HepG2 (cell line): ENCODE results near the gene P2RY6. TPM values are rescaled to one million over a fixed set of nuclear protein-coding genes. Genes with fewer than 3 reads are reported as not detected.

Experiments
- ATAD3A ChIP-seq: sonication (generic); formaldehyde crosslinking; IDR thresholded peaks from 2 replicates; pipeline ENCODE4 v1.4.0; 2020; ENCODE audit warnings: missing genetic modification reagents
- ELF3 ChIP-seq: IDR thresholded peaks from 2 replicates; pipeline ENCODE4 v1.6.1; 2016; ENCODE audit warnings: missing genetic modification reagents, missing compliant biosample characterization
- ELF4 ChIP-seq: sonication (generic); formaldehyde crosslinking; IDR thresholded peaks from 2 replicates; pipeline ENCODE4 v1.5.0; 2020; ENCODE audit warnings: missing genetic modification reagents, mild to moderate bottlenecking, moderate library complexity, borderline replicate concordance
- EP300 ChIP-seq, 3 experiments: sonication (generic) in 1 of 3; formaldehyde crosslinking in 1 of 3; IDR thresholded peaks; 2 replicates each; pipeline versions ENCODE4 v1.5.1 to v1.6.1; 2011 to 2020; ENCODE audit warnings: low read depth in 2 of 3, low read length in 2 of 3, borderline replicate concordance in 1 of 3, improper control_type of control experiment in 1 of 3, mild to moderate bottlenecking in 1 of 3, missing genetic modification reagents in 1 of 3, moderate library complexity in 1 of 3
- FLYWCH1 ChIP-seq: sonication (generic); formaldehyde crosslinking; IDR thresholded peaks from 2 replicates; pipeline ENCODE4 v1.8.1; 2023; ENCODE audit warnings: mild to moderate bottlenecking, missing genetic modification reagents
- FOXC1 ChIP-seq: sonication (generic); formaldehyde crosslinking; IDR thresholded peaks from 2 replicates; pipeline ENCODE4 v1.8.0; 2022; ENCODE audit warnings: mild to moderate bottlenecking, missing genetic modification reagents, borderline replicate concordance
- HMG20A ChIP-seq: IDR thresholded peaks from 2 replicates; pipeline ENCODE4 v1.6.1; 2016; ENCODE audit warnings: borderline replicate concordance
- HNRNPK ChIP-seq: fragments of 200-400 bp; formaldehyde crosslinking; IDR thresholded peaks from 2 replicates; pipeline ENCODE4 v1.6.1; 2018; ENCODE audit warnings: low read length, low read depth, moderate library complexity, mild to moderate bottlenecking; ENCODE audit not compliant: poor library complexity, severe bottlenecking
- KDM6A ChIP-seq: IDR thresholded peaks from 2 replicates; pipeline ENCODE4 v1.6.1; 2016; ENCODE audit warnings: low read depth
- NR2F1 ChIP-seq, 2 experiments: fragments of 450-650 bp in 1 of 2; formaldehyde crosslinking in 1 of 2; IDR thresholded peaks; 2 replicates each; pipeline versions ENCODE4 v1.5.0 to v1.6.1; 2016 to 2020; ENCODE audit warnings: mild to moderate bottlenecking in 1 of 2, missing compliant biosample characterization in 1 of 2, missing genetic modification reagents in 1 of 2, moderate library complexity in 1 of 2
- PHF8 ChIP-seq: sonication (generic); formaldehyde crosslinking; IDR thresholded peaks from 2 replicates; pipeline ENCODE4 v1.5.0; 2020; ENCODE audit warnings: missing genetic modification reagents
- SP1 ChIP-seq, 2 experiments: fragments of 450-650 bp in 1 of 2; sonication (generic) in 1 of 2; formaldehyde crosslinking in 1 of 2; IDR thresholded peaks; 2 replicates each; pipeline versions ENCODE4 v1.4.0 to v1.6.1; 2016 to 2020; ENCODE audit warnings: missing genetic modification reagents in 1 of 2
- SRSF1 ChIP-seq: fragments of 200-400 bp; formaldehyde crosslinking; optimal IDR thresholded peaks from 2 replicates; pipeline ENCODE3; 2017; ENCODE audit warnings: mild to moderate bottlenecking, low read depth, low read length, moderate library complexity
- TERF1 ChIP-seq: sonication (generic); formaldehyde crosslinking; IDR thresholded peaks from 2 replicates; pipeline ENCODE4 v1.8.0; 2022; ENCODE audit warnings: mild to moderate bottlenecking, missing genetic modification reagents, moderate library complexity
- ZNF101 ChIP-seq: sonication (generic); formaldehyde crosslinking; IDR thresholded peaks from 2 replicates; pipeline ENCODE4 v1.4.0; 2020; ENCODE audit warnings: mild to moderate bottlenecking, low read depth, missing genetic modification reagents, borderline replicate concordance
- ZNF138 ChIP-seq: sonication (generic); formaldehyde crosslinking; IDR thresholded peaks from 2 replicates; pipeline ENCODE4 v1.5.0; 2020; ENCODE audit warnings: mild to moderate bottlenecking, low read depth, missing genetic modification reagents
- ZNF326 ChIP-seq: sonication (generic); formaldehyde crosslinking; IDR thresholded peaks from 2 replicates; pipeline ENCODE4 v1.4.0; 2020; ENCODE audit warnings: missing genetic modification reagents, borderline replicate concordance
- ZNF383 ChIP-seq: sonication (generic); formaldehyde crosslinking; IDR thresholded peaks from 2 replicates; pipeline ENCODE4 v1.4.0; 2020; ENCODE audit warnings: missing genetic modification reagents, mild to moderate bottlenecking, borderline replicate concordance
- ZNF607 ChIP-seq: sonication (generic); formaldehyde crosslinking; IDR thresholded peaks from 2 replicates; pipeline ENCODE4 v1.5.1; 2020; ENCODE audit warnings: missing genetic modification reagents, mild to moderate bottlenecking, borderline replicate concordance
- ZNF703 ChIP-seq: sonication (generic); formaldehyde crosslinking; IDR thresholded peaks from 2 replicates; pipeline ENCODE4 v1.5.1; 2020; ENCODE audit warnings: missing genetic modification reagents, mild to moderate bottlenecking, moderate library complexity, borderline replicate concordance
- polyA plus RNA-seq, 8 experiments: library from polyadenylated mRNA; depleted of rRNA in 3 of 8; stranded (reverse) in 7 of 8; unstranded in 1 of 8; fragments of >200 nt; fragmentation: Illumina TruSeq in 4 of 8; extraction: Trizol in 4 of 8; gene quantifications; 2 replicates each; pipeline versions ENCODE4 v1.2.1 to v1.2.3, GENCODE V29; 2011 to 2016; ENCODE audit warnings: low read depth in 4 of 8, missing spikeins in 1 of 8, mixed read lengths in 1 of 8; ENCODE audit not compliant: insufficient read depth in 1 of 8
- total RNA-seq, 5 experiments: library from RNA; depleted of rRNA; stranded (reverse); fragments of >200 nt; fragmentation: Illumina TruSeq; extraction: Trizol; gene quantifications; 2 replicates each; pipeline ENCODE4 v1.2.3, GENCODE V29; 2016; ENCODE audit warnings: low read depth in 1 of 5
- TF ChIP-seq, protein P1 (sequence below): IDR thresholded peaks from 2 replicates; pipeline ENCODE4 v1.6.1; 2016; ENCODE audit warnings: low read depth, missing genetic modification reagents, missing compliant biosample characterization

Gene P2RY6
- total and polyA plus RNA-seq, 2 of the 13 experiments (the other 11 are each of a cell fraction or from before 2014, with no cell fraction given), result 0.09 to 0.29 TPM

DNA sequence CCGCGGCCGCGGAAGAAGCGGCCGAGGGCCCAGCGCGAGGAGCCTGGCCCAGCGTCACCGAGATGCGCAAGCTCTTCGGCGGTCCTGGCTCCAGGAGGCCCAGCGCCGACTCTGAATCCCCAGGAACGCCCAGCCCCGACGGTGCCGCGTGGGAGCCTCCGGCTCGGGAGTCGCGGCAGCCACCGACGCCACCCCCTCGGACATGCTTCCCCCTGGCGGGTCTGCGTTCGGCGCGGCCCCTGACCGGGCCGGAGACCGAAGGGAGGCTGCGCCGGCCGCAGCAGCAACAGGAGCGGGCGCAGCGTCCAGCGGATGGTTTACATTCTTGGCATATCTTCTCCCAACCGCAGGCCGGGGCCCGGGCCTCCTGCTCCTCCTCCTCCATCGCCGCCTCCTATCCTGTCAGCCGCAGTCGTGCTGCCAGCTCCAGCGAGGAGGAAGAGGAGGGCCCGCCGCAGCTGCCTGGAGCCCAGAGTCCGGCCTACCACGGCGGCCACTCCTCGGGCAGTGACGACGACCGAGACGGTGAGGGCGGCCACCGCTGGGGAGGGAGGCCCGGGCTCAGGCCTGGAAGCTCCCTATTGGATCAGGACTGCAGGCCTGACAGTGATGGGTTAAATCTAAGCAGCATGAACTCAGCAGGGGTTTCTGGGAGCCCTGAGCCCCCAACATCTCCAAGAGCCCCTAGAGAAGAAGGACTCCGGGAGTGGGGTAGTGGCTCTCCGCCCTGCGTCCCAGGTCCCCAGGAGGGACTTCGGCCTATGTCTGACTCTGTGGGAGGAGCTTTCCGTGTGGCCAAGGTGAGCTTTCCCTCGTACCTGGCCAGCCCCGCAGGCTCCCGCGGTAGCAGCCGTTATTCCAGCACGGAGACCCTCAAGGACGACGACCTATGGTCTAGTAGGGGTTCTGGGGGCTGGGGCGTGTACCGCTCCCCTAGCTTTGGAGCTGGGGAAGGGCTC, 37.1 kb downstream of the P2RY6 start (continued):
- TF ChIP-seq, protein P1, sequence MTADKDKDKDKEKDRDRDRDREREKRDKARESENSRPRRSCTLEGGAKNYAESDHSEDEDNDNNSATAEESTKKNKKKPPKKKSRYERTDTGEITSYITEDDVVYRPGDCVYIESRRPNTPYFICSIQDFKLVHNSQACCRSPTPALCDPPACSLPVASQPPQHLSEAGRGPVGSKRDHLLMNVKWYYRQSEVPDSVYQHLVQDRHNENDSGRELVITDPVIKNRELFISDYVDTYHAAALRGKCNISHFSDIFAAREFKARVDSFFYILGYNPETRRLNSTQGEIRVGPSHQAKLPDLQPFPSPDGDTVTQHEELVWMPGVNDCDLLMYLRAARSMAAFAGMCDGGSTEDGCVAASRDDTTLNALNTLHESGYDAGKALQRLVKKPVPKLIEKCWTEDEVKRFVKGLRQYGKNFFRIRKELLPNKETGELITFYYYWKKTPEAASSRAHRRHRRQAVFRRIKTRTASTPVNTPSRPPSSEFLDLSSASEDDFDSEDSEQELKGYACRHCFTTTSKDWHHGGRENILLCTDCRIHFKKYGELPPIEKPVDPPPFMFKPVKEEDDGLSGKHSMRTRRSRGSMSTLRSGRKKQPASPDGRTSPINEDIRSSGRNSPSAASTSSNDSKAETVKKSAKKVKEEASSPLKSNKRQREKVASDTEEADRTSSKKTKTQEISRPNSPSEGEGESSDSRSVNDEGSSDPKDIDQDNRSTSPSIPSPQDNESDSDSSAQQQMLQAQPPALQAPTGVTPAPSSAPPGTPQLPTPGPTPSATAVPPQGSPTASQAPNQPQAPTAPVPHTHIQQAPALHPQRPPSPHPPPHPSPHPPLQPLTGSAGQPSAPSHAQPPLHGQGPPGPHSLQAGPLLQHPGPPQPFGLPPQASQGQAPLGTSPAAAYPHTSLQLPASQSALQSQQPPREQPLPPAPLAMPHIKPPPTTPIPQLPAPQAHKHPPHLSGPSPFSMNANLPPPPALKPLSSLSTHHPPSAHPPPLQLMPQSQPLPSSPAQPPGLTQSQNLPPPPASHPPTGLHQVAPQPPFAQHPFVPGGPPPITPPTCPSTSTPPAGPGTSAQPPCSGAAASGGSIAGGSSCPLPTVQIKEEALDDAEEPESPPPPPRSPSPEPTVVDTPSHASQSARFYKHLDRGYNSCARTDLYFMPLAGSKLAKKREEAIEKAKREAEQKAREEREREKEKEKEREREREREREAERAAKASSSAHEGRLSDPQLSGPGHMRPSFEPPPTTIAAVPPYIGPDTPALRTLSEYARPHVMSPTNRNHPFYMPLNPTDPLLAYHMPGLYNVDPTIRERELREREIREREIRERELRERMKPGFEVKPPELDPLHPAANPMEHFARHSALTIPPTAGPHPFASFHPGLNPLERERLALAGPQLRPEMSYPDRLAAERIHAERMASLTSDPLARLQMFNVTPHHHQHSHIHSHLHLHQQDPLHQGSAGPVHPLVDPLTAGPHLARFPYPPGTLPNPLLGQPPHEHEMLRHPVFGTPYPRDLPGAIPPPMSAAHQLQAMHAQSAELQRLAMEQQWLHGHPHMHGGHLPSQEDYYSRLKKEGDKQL (CRISPR knock-in tag), result no peak
- TF ChIP-seq HMG20A, result 0 out of 2 replicates have a peak, but pooled peaks have one; percentile 11
- peak; percentile 55 to 63; a peak in 2 of 4 replicates for TF ChIP-seq EP300 (IDR thresholded peaks at IDR 0.05; ENCODE audit: low read depth in 2 of 2, low read length in 2 of 2)
- TF ChIP-seq EP300 (CRISPR knock-in tag; IDR thresholded peaks at IDR 0.05; ENCODE audit: borderline replicate concordance), result peak; percentile 78
- no peak for TF ChIP-seq ZNF383 (CRISPR knock-in tag)
- no peak for TF ChIP-seq ATAD3A
- TF ChIP-seq HNRNPK, result peak; percentile 36
- peak; percentile 87 for TF ChIP-seq ELF3 (CRISPR knock-in tag)
- TF ChIP-seq FOXC1 (CRISPR knock-in tag), result no peak; the same call in 1 of the 2 replicates
- no peak for TF ChIP-seq SP1 (IDR thresholded peaks at IDR 0.05)
- no peak for TF ChIP-seq SP1 (CRISPR knock-in tag; IDR thresholded peaks at IDR 0.05)
- no peak for TF ChIP-seq FLYWCH1 (CRISPR knock-in tag)
- TF ChIP-seq TERF1 (CRISPR knock-in tag), result no peak
- TF ChIP-seq ZNF326 (CRISPR knock-in tag), result no peak
- no peak for TF ChIP-seq ELF4 (CRISPR knock-in tag)
- TF ChIP-seq SRSF1, result no peak
- peak; percentile 52; the same call in 1 of the 2 replicates for TF ChIP-seq KDM6A (CRISPR knock-in tag)
- TF ChIP-seq ZNF138 (CRISPR knock-in tag), result no peak
- TF ChIP-seq ZNF101 (CRISPR knock-in tag), result no peak
- TF ChIP-seq NR2F1 (CRISPR knock-in tag; IDR thresholded peaks at IDR 0.05), result no peak
- no peak for TF ChIP-seq ZNF703 (CRISPR knock-in tag)
- no peak for TF ChIP-seq ZNF607
- peak; percentile 77; the same call in 1 of the 2 replicates for TF ChIP-seq PHF8
